CD4-positive, alpha-beta T cell treated with Interferon alpha-2 for 1 hour (primary cell): Measurements from ENCODE around the gene VTN.

Experiments used
- DNase-seq, 2 donors: peaks; one replicate each; pipeline ENCODE4 v3.0.0-alpha.2; 2020 to 2022

Gene VTN

GRCh38 chr17:28370035-28370743 lies at the start of gene VTN:
TSS of gene VTN (minus strand) at chr17:28370307. CDS start at chr17:28370203, 104 bp downstream.
- no peak for DNase-seq

- DNase-seq, result peak; percentile 46 to 62
Measured at GRCh38 chr17:28416703-28417311, 46.7 kb upstream of the VTN start.

- no peak for DNase-seq
Measured at GRCh38 chr17:28415886-28416285, 45.8 kb upstream of the VTN start.

- no peak for DNase-seq
Measured at GRCh38 chr17:28413804-28414203, 43.7 kb upstream of the VTN start.

GRCh38 chr17:28412099-28412498 lies 42.0 kb upstream of the VTN start:
- no peak for DNase-seq

GRCh38 chr17:28407974-28408306 lies 37.8 kb upstream of the VTN start:
- no peak for DNase-seq

- no peak for DNase-seq
Measured at GRCh38 chr17:28407130-28407973, 37.2 kb upstream of the VTN start.

GRCh38 chr17:28406473-28406814 lies 36.3 kb upstream of the VTN start:
- no peak for DNase-seq

- DNase-seq, result peak; percentile 18 to 28
Measured at GRCh38 chr17:28405632-28406472, 35.7 kb upstream of the VTN start, which contains the start of gene SLC46A1. TSS of gene SLC46A1 (minus strand) at chr17:28406212. CDS start at chr17:28406114, 98 bp downstream.

- DNase-seq, result no peak
Measured at GRCh38 chr17:28404812-28405570, 34.9 kb upstream of the VTN start.

GRCh38 chr17:28404461-28404811 lies 34.3 kb upstream of the VTN start:
- DNase-seq, result no peak

GRCh38 chr17:28404007-28404406 lies 33.9 kb upstream of the VTN start:
- no peak for DNase-seq

- DNase-seq, result no peak
Measured at GRCh38 chr17:28402844-28403243, 32.7 kb upstream of the VTN start.

- DNase-seq, result no peak
Measured at GRCh38 chr17:28402224-28402630, 32.1 kb upstream of the VTN start.

- no peak for DNase-seq
Measured at GRCh38 chr17:28399808-28400207, 29.7 kb upstream of the VTN start.

- DNase-seq, result no peak
Measured at GRCh38 chr17:28398280-28398981, 28.3 kb upstream of the VTN start.

GRCh38 chr17:28397687-28398279 lies 27.7 kb upstream of the VTN start:
- DNase-seq, result no peak

- DNase-seq, result no peak
Measured at GRCh38 chr17:28397275-28397674, 27.2 kb upstream of the VTN start.

GRCh38 chr17:28396635-28397239 lies 26.6 kb upstream of the VTN start:
- no peak for DNase-seq

GRCh38 chr17:28395968-28396367 lies 25.9 kb upstream of the VTN start:
- DNase-seq, result no peak

- DNase-seq, result no peak
Measured at GRCh38 chr17:28395426-28395825, 25.3 kb upstream of the VTN start.
